WTC11 (cell line): ENCODE measurements around the gene KCNN4. TPM values are rescaled to one million over a fixed set of nuclear protein-coding genes. Genes with fewer than 3 reads are reported as not detected.

ENCODE experiments used
- ATAC-seq: fragments of 200-7000 bp; cut with Tn5 transposase; 2 replicates; pipeline ENCODE4 v1.10.0; 2021; ENCODE audit warnings: mild to moderate bottlenecking, moderate library complexity
- CTCF ChIA-PET: fragments of 300-600 bp; sonication (Branson Sonifier 250); formaldehyde crosslinking; loops from one replicate; lab custom pipeline; 2021; ENCODE audit warnings: antibody characterized with exemption; lab: Charles Lee
- POLR2A ChIA-PET: fragments of 350-600 bp; sonication (Branson Sonifier 250); formaldehyde crosslinking; loops from one replicate; lab custom pipeline; 2021; ENCODE audit warnings: antibody characterized with exemption; lab: Charles Lee
- DNase-seq: peaks from one replicate; pipeline ENCODE4 v3.0.0; 2021; ENCODE audit warnings: low spot score
- H3K27ac Mint-ChIP-seq: 2 replicates; pipeline ENCODE4 v1.8.0; 2021; ENCODE audit warnings: mixed read lengths
- H3K27me3 Mint-ChIP-seq: 2 replicates; pipeline ENCODE4 v1.8.0; 2021; ENCODE audit warnings: low read depth, mild to moderate bottlenecking, moderate library complexity, mixed read lengths
- H3K36me3 Mint-ChIP-seq: 2 replicates; pipeline ENCODE4 v1.8.0; 2021; ENCODE audit warnings: mixed read lengths
- H3K4me1 Mint-ChIP-seq: 2 replicates; pipeline ENCODE4 v1.8.0; 2022; ENCODE audit warnings: mixed read lengths
- H3K4me3 Mint-ChIP-seq: 2 replicates; pipeline ENCODE4 v1.8.0; 2021; ENCODE audit warnings: mild to moderate bottlenecking, moderate library complexity, mixed read lengths
- H3K9me3 Mint-ChIP-seq: 2 replicates; pipeline ENCODE4 v1.8.0; 2021; ENCODE audit warnings: mixed read lengths
- AFF4 ChIP-seq: sonication (generic); formaldehyde crosslinking; IDR thresholded peaks from 2 replicates; pipeline ENCODE4 v1.8.1; 2023; ENCODE audit warnings: mild to moderate bottlenecking, missing genetic modification reagents, borderline replicate concordance
- ATF2 ChIP-seq: sonication (generic); formaldehyde crosslinking; IDR thresholded peaks from 2 replicates; pipeline ENCODE4 v1.8.1; 2022; ENCODE audit warnings: low read depth, missing genetic modification reagents, borderline replicate concordance
- E2F4 ChIP-seq: sonication (generic); formaldehyde crosslinking; IDR thresholded peaks from 2 replicates; pipeline ENCODE4 v1.8.1; 2022; ENCODE audit warnings: low read depth, mild to moderate bottlenecking, moderate library complexity, missing genetic modification reagents, borderline replicate concordance
- ELF4 ChIP-seq: sonication (generic); formaldehyde crosslinking; IDR thresholded peaks from 2 replicates; pipeline ENCODE4 v1.8.1; 2022; ENCODE audit warnings: low read depth, mild to moderate bottlenecking, moderate library complexity, missing genetic modification reagents
- FOXP1 ChIP-seq: sonication (generic); formaldehyde crosslinking; IDR thresholded peaks from 2 replicates; pipeline ENCODE4 v1.8.0; 2022; ENCODE audit warnings: missing genetic modification reagents, mild to moderate bottlenecking, moderate library complexity, borderline replicate concordance
- GABPB1 ChIP-seq: sonication (generic); formaldehyde crosslinking; IDR thresholded peaks from 2 replicates; pipeline ENCODE4 v1.8.1; 2023; ENCODE audit warnings: mild to moderate bottlenecking, missing genetic modification reagents
- MYBL2 ChIP-seq: sonication (generic); formaldehyde crosslinking; IDR thresholded peaks from 2 replicates; pipeline ENCODE4 v1.8.1; 2023; ENCODE audit warnings: mild to moderate bottlenecking, moderate library complexity, missing genetic modification reagents
- NFATC4 ChIP-seq: fragments of 250-450 bp; sonication (Bioruptor Pico); IDR thresholded peaks from 2 replicates; pipeline ENCODE4 v1.9.0; 2021; ENCODE audit warnings: mild to moderate bottlenecking
- TCF7 ChIP-seq: sonication (generic); formaldehyde crosslinking; IDR thresholded peaks from 2 replicates; pipeline ENCODE4 v1.8.0; 2022; ENCODE audit warnings: mild to moderate bottlenecking, low read depth, missing genetic modification reagents, moderate library complexity
- TEAD1 ChIP-seq: sonication (generic); formaldehyde crosslinking; IDR thresholded peaks from 2 replicates; pipeline ENCODE4 v1.8.0; 2022; ENCODE audit warnings: mild to moderate bottlenecking, missing genetic modification reagents
- ZNF512 ChIP-seq: sonication (generic); formaldehyde crosslinking; IDR thresholded peaks from 2 replicates; pipeline ENCODE4 v1.8.1; 2022; ENCODE audit warnings: missing genetic modification reagents, borderline replicate concordance
- ZNF532 ChIP-seq: fragments of 250-450 bp; sonication (Bioruptor Pico); IDR thresholded peaks from 2 replicates; pipeline ENCODE4 v1.9.0; 2021; ENCODE audit warnings: mild to moderate bottlenecking, borderline replicate concordance
- total RNA-seq: library from RNA; stranded (reverse); gene quantifications from 3 replicates; pipeline ENCODE4 v1.2.3, GENCODE V29; 2021

Gene KCNN4
- total RNA-seq, 1 experiment from 2014 or later, result 0.98 TPM

GRCh38 chr19:43741075-43741825 is 39.5 kb downstream of the KCNN4 start (continued):
- no peak for TF ChIP-seq ZNF532 (CRISPR knock-in tag)
- TF ChIP-seq FOXP1 (CRISPR knock-in tag), result no peak
- no peak for TF ChIP-seq MYBL2 (CRISPR knock-in tag)
- no peak for TF ChIP-seq TCF7 (CRISPR knock-in tag)

GRCh38 chr19:43739439-43740235 is 41.1 kb downstream of the KCNN4 start:
- CTCF ChIA-PET, result interaction anchor here (0.5 to 1.4 kb wide), 3 partner anchors 27 to 773 kb away, joined by 3 read pairs; no protein-coding TSS in a partner anchor
- no peaks in the 10 kb centered on the region for H3K9me3 Mint-ChIP-seq
- H3K27me3 Mint-ChIP-seq, result no peaks in the 10 kb centered on the region
- peaks cover 6% of the 10 kb centered on the region; the same call in 1 of the 2 replicates for H3K4me1 Mint-ChIP-seq
- peak; percentile 30; the same call in 1 of the 2 replicates for ATAC-seq
- DNase-seq, result no peak
- no peak overlapping the region for H3K4me3 Mint-ChIP-seq
- POLR2A ChIA-PET, result interaction anchor here (0.6 kb wide), 1 partner anchor 34 kb away, joined by 5 read pairs; no protein-coding TSS in a partner anchor
- H3K27ac Mint-ChIP-seq, result no peak overlapping the region; the same call in 1 of the 2 replicates
- peaks cover 62% of the 10 kb centered on the region for H3K36me3 Mint-ChIP-seq
- TF ChIP-seq GABPB1 (CRISPR knock-in tag) (no peak), AFF4 (CRISPR knock-in tag) (no peak), ATF2 (CRISPR knock-in tag) (no peak), NFATC4 (CRISPR knock-in tag) (no peak), ZNF512 (CRISPR knock-in tag) (no peak), ZNF532 (CRISPR knock-in tag) (no peak), E2F4 (CRISPR knock-in tag) (no peak), ELF4 (CRISPR knock-in tag) (no peak), TEAD1 (CRISPR knock-in tag) (no peak)
